HG02678 (cell line): Measurements from ENCODE around the gene IGSF1.
"Not testable (repeated sequence)": the region's sequence is repeated elsewhere in the genome, so short reads cannot be mapped to it uniquely, and the experiment has no call there.

Experiments used
- ATAC-seq: cut with Tn5 transposase; IDR thresholded peaks from one replicate; pipeline ENCODE4 v1.9.1; 2021; ENCODE audit warnings: mild to moderate bottlenecking, moderate library complexity; ENCODE audit not compliant: unreplicated experiment

The IGSF1 gene

GRCh38 chrX:131271274-131271673 is 17.8 kb downstream of the IGSF1 start:
- no peak for ATAC-seq

DNA sequence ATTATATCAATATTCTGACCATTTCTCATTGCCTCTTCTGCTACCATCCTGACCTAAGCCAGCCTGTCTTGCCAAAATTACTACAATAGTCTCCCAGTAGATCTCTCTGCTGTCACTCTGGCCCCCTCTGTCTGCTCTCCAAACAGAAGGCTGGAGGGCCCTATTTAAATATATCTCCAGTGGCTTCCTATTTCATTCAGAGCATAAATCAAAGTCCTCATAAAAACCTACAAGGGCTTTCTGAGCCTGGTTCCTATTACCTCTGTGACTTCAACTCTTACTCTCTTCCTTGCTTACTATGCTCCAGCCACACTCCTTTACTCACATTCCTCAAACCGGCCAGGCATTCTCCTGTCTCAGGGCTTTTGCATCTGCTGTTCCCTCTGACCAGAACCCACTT is 19.0 kb downstream of the IGSF1 start:
- ATAC-seq: no peak

DNA sequence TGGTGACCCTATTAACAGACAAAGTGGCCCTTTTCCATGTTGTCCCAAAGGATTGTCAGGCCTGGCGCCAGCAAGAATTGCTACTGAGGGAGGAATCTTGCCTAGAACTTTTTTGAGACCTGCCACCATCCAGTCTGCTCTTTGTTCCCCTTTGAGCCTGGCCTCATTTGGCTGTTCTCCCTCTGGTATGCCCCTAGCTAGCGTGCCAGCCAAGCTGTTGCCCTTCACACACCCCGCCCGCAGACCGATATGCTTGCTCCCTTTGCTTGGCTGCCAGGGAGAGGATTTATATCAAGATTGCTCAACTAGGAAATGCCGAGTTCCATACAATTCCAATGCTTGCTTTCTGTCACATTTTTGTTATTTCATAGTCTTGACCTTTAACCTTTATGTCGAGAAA is 24.4 kb downstream of the IGSF1 start:
- no peak for ATAC-seq

- ATAC-seq: no peak
Measured at GRCh38 chrX:131264053-131264452, 25.1 kb downstream of the IGSF1 start.

GRCh38 chrX:131262738-131263679 is 26.1 kb downstream of the IGSF1 start:
- no peak for ATAC-seq

- ATAC-seq: no peak
Measured at GRCh38 chrX:131262200-131262599, 26.9 kb downstream of the IGSF1 start.

DNA sequence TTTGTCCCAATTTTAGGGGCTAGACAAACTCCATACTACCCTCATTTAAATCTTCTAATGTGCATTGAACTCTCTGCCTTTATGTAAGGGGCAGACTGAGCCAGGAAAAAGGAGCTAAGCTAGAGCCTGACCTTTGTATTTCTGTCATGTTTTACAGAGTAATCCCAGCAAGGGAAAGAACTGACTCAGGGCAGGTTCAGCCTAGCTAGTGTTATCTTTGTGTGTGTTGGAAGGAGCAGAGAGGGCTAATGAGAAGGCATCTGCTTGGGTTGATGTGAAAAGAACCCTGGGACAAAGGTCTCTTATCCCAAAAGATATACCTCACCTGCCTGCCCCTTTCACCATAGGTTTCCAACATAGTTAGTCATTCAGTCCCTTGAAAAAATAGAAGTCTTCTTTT is 31.7 kb downstream of the IGSF1 start:
- ATAC-seq: no peak

- ATAC-seq: not testable (repeated sequence)
Measured at GRCh38 chrX:131250984-131251738, 37.9 kb downstream of the IGSF1 start.

- ATAC-seq: no peak
Measured at GRCh38 chrX:131239057-131239456, 50.0 kb downstream of the IGSF1 start.

DNA sequence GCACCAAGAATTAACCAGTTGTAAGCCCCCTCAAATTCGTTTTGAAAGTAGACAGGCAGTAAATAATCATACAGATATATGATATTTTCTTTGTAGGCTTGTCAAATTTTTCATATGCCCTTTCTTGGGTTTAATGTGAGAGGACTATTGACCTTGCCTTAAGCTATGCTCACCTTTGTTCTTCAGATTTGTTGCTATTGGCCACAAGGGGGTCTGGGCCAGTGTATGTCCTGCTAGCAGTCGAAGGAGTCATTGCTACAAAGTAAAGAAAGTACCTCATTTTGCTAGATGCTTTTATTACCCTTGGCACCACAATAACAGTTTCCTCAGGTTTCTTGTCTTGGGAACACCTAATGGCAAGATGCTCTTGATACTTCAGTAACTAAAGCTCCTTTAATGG is 51.7 kb downstream of the IGSF1 start:
- no peak for ATAC-seq

- ATAC-seq: no peak
Measured at GRCh38 chrX:131235768-131236545, 53.1 kb downstream of the IGSF1 start.

DNA sequence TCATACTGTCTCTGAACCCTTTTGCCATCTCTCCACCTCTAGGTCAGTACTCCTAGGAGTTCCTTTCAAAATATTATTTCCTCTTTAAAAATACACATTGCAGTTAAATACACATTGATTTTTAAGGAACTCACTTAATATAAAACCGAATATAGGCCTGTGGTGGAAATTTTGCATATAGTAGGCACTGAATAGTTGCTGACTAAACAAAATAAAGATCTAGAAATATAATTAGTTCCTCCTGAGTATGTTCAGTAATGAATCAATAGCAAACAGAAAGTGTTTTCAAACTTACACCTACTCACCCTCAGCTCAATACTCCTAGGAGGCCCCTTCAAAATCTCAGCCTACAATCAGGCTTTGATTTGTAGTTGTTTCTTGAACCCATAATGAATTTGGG is 61.5 kb downstream of the IGSF1 start:
- no peak for ATAC-seq

DNA sequence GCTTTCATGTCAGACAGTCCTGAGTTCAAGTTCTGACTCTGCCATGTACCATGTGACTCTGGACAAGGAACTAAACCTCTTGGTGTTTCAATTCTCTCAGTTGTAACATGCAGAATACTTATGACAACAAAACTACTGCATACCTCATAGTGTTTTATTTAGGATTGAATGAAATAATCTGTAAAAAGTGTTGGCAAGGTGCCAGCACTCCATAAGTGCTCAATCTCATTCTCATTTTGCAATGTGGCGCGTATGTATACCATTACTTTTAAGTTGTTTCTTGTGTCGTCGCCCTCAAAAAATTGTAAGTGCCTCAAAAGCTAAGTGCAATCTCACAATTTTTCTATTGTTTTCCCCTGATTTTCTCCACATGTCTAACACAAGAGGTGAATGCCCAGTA is 62.5 kb downstream of the IGSF1 start:
- no peak for ATAC-seq

- no peak for ATAC-seq
Measured at GRCh38 chrX:131225078-131225477, 64.0 kb downstream of the IGSF1 start.
